GM18517 (cell line): Measurements from ENCODE around the gene AGAP5.

ENCODE experiments used
- ATAC-seq: cut with Tn5 transposase; IDR thresholded peaks from one replicate; pipeline ENCODE4 v1.9.1; 2021; ENCODE audit warnings: mild to moderate bottlenecking, moderate library complexity; ENCODE audit not compliant: unreplicated experiment

The AGAP5 gene

GRCh38 chr10:73629165-73629564 is 68.7 kb downstream of the AGAP5 start:
- ATAC-seq, result no peak

- no peak for ATAC-seq
Observed at GRCh38 chr10:73628405-73628804, 69.5 kb downstream of the AGAP5 start.

- ATAC-seq, result no peak
Observed at GRCh38 chr10:73627300-73627699, 70.6 kb downstream of the AGAP5 start.

- ATAC-seq, result peak; percentile 98
Observed at GRCh38 chr10:73625884-73626752, 71.8 kb downstream of the AGAP5 start.

GRCh38 chr10:73625004-73625883 is 72.7 kb downstream of the AGAP5 start:
- no peak for ATAC-seq
